Measurements from ENCODE around the gene ANGPT4. TPM values are rescaled to one million over a fixed set of nuclear protein-coding genes. Genes with fewer than 3 reads are reported as not detected.

The ANGPT4 gene
- total and polyA plus RNA-seq, 12 donors, result 0.05 to 0.44 (median 0.26) TPM; not detected in 8

DNA sequence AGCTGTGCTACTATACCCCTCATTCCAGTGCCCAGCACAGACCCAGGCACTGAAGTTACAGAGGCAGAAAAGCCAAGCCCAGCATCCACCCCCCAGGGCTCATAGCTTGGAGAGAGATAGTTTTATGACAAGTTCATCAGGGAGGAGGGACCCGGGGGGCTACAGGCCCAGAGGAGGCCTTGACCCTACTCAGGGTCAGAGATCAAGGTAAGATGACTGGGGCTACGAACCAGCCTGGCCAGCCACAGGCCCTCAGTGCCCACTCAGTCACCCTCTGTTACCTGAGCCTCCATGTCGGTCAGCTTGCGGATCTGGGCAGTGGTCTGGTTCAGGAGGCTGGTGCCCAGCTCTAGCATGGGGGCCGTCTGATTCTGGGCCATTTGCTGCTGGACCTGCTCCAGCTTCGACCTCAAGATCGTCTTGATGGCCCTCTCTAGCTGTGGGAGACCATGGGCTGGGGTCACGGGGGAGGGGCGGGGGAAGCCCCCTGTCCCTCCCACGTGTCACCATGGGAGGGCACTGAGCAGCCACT lies 26.1 kb downstream of the ANGPT4 start:
- Histone ChIP-seq H3K36me3 (no peaks in the 10 kb centered on the region), H3K9me3 (no peaks in the 10 kb centered on the region), H3K27ac (no peak overlapping the region), H3K4me3 (no peak overlapping the region), H3K27me3 (peaks cover 0 to 23% (median 4%) of the 10 kb centered on the region in 7 donors), H3K4me1 (peaks cover 0 to 27% (median 17%) of the 10 kb centered on the region in 9 donors)
- DNase-seq (no peak), ATAC-seq (no peak)
- intact Hi-C loops (cut with DNase I), result no loop called here
- TF ChIP-seq, protein P1, sequence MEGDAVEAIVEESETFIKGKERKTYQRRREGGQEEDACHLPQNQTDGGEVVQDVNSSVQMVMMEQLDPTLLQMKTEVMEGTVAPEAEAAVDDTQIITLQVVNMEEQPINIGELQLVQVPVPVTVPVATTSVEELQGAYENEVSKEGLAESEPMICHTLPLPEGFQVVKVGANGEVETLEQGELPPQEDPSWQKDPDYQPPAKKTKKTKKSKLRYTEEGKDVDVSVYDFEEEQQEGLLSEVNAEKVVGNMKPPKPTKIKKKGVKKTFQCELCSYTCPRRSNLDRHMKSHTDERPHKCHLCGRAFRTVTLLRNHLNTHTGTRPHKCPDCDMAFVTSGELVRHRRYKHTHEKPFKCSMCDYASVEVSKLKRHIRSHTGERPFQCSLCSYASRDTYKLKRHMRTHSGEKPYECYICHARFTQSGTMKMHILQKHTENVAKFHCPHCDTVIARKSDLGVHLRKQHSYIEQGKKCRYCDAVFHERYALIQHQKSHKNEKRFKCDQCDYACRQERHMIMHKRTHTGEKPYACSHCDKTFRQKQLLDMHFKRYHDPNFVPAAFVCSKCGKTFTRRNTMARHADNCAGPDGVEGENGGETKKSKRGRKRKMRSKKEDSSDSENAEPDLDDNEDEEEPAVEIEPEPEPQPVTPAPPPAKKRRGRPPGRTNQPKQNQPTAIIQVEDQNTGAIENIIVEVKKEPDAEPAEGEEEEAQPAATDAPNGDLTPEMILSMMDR (IDR thresholded peaks at IDR 0.05), result no peak
- 71 to 74% methylated on average over 10 of the region's 10 CpGs for WGBS, 2 donors

DNA sequence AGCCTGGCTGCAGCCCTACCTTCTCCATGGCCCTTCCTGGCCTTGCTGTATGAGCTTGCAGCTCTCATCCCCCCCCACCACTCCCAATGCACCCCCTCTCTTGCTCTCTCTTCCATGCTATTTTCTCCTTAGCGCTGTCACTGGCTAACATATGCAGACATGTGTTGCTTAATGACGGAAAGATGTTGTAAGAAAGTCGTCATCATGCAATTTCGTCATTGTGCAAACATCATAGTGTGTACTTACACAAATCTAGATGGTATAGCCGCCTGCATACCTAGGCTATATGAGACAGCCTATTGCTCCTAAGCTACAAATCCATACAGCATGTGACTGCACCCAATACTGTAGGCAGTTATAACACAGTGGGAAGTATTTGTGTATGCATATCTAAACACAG lies 27.0 kb downstream of the ANGPT4 start:
- Histone ChIP-seq H3K27me3 (peaks cover 0 to 28% (median 8%) of the 10 kb centered on the region in 7 donors), H3K4me3 (no peak overlapping the region), H3K36me3 (no peaks in the 10 kb centered on the region), H3K27ac (no peak overlapping the region), H3K4me1 (peaks cover 0 to 29% (median 21%) of the 10 kb centered on the region in 9 donors), H3K9me3 (no peaks in the 10 kb centered on the region)
- intact Hi-C loops (cut with DNase I), result no loop called here
- TF ChIP-seq, protein P1 (IDR thresholded peaks at IDR 0.05), result no peak
- WGBS, 2 donors, result 86 to 87% methylated on average over 5 of the region's 5 CpGs
- ATAC-seq, result no peak
- DNase-seq, result no peak

DNA sequence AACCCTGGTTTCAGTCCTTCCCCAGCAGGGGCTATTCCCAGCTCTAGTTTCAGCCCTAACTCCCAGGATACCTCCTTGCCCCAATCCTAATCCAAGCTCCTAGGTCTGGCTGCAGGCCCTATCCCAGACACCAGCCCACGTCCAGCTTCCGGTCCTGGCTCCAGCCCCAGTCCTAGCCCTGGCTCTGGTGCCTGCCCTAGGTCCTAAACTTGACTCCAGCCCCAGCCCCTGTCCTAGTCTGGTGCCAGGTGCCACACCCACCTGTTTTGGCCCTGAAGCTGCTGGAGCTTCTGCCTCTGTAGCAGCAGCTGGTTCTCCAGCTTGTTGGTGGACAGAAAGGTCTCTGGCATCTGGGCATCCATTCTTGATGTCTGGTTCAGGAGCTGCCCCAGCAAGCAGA lies 28.1 kb downstream of the ANGPT4 start:
- Histone ChIP-seq H3K36me3 (no peaks in the 10 kb centered on the region), H3K27ac (no peak overlapping the region), H3K9me3 (no peaks in the 10 kb centered on the region), H3K27me3 (peaks cover 0 to 29% (median 8%) of the 10 kb centered on the region in 7 donors), H3K4me1 (peaks cover 0 to 27% (median 21%) of the 10 kb centered on the region in 9 donors), H3K4me3 (no peak overlapping the region)
- 43 to 53% methylated on average over 2 of the region's 2 CpGs for WGBS, 2 donors
- ATAC-seq, result no peak
- TF ChIP-seq, protein P1 (IDR thresholded peaks at IDR 0.05), result no peak
- no peak for DNase-seq
- intact Hi-C loops (cut with DNase I), result no loop called here

DNA sequence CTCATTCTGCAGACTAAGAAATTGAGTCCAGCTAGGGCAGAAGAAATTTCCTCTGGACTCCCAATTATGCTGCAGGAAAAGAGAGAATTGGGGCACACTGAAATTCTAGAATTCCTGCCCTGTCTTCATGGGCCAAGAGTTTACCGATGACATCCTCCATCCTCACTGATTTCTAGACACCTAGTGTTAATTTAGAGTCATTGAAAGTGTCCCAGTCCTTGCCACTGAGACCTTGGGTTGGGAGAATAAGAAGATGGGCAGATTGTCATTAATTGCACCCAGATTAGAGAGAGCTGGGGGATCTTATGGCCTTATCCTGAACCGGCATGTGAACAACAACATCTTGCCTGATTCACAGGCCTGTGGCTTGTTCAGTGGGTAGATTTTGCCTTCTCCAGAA lies 29.0 kb downstream of the ANGPT4 start:
- TF ChIP-seq, protein P1 (IDR thresholded peaks at IDR 0.05), result no peak

More for the DNA sequence above, 29.0 kb downstream of the ANGPT4 start:
- Histone ChIP-seq H3K36me3 (no peaks in the 10 kb centered on the region), H3K4me1 (peaks cover 0 to 27% (median 21%) of the 10 kb centered on the region in 9 donors), H3K27me3 (peaks cover 0 to 29% (median 8%) of the 10 kb centered on the region in 7 donors), H3K27ac (no peak overlapping the region), H3K9me3 (no peaks in the 10 kb centered on the region), H3K4me3 (no peak overlapping the region)
- intact Hi-C loops (cut with DNase I), result no loop called here
- 84 to 96% methylated on average over 2 of the region's 2 CpGs for WGBS, 2 donors
- DNase-seq, result no peak
- no peak for ATAC-seq
